A549 (cell line): ENCODE results near the gene TNF. TPM values are rescaled to one million over a fixed set of nuclear protein-coding genes. Genes with fewer than 3 reads are reported as not detected.

Experiments
- ATAC-seq, 2 experiments: fragments of 200-7000 bp in 1 of 2; fragments of >200 bp in 1 of 2; cut with Nextera tagmentation in 1 of 2; cut with Tn5 transposase in 1 of 2; 3 replicates each; pipeline versions ENCODE4 v1.8.0 to v1.9.1; 2018 to 2020; ENCODE audit warnings: mild to moderate bottlenecking in 1 of 2, moderate library complexity in 1 of 2
- CTCF ChIA-PET: fragments of 300-600 bp; sonication (Branson Sonifier 250); formaldehyde crosslinking; extraction: SDS; loops from one replicate; lab custom pipeline; 2021; ENCODE audit warnings: antibody characterized with exemption, inconsistent platforms; lab: Yijun Ruan, JAX
- POLR2A ChIA-PET: fragments of 350-600 bp; formaldehyde crosslinking; extraction: SDS; loops from one replicate; lab custom pipeline; 2021; ENCODE audit warnings: antibody characterized with exemption, inconsistent platforms; lab: Yijun Ruan, JAX
- DNase-seq, 2 experiments: peaks; one replicate each; pipeline versions ENCODE4 v3.0.0 to v3.0.0-alpha.2; 2011 to 2016; ENCODE audit warnings: low read depth in 1 of 2, low spot score in 1 of 2
- FAIRE-seq: peaks from 2 replicates; lab custom pipeline; 2011; peaks lifted over from hg19 to GRCh38; lab: Jason Lieb, UNC
- H3K27ac ChIP-seq, 2 experiments: fragments of >200 bp; sonication (Bioruptor Twin); formaldehyde crosslinking; 3 replicates each; pipeline ENCODE4 v1.5.1; 2016 to 2017
- H3K4me1 ChIP-seq: fragments of >200 bp; sonication (Bioruptor Twin); formaldehyde crosslinking; 3 replicates; pipeline ENCODE4 v1.6.1; 2016
- H3K4me2 ChIP-seq: fragments of >200 bp; sonication (Bioruptor Twin); formaldehyde crosslinking; 3 replicates; pipeline ENCODE4 v1.6.1; 2016
- H3K4me3 ChIP-seq: fragments of >200 bp; sonication (Bioruptor Twin); formaldehyde crosslinking; 3 replicates; pipeline ENCODE4 v1.5.1; 2016
- H3K9me3 ChIP-seq: fragments of >200 bp; sonication (Bioruptor Twin); formaldehyde crosslinking; 3 replicates; pipeline ENCODE4 v1.6.1; 2016
- BHLHE40 ChIP-seq: IDR thresholded peaks from 2 replicates; pipeline ENCODE4 v1.6.1; 2012; ENCODE audit warnings: low read depth, low read length, inconsistent platforms
- CHD2 ChIP-seq: fragments of 150-350 bp; IDR thresholded peaks from 2 replicates; pipeline ENCODE4 v1.6.1; 2014; ENCODE audit warnings: low read length; ENCODE audit not compliant: partially characterized antibody
- EHF ChIP-seq: fragments of 250-450 bp; sonication (Bioruptor Pico); IDR thresholded peaks from 2 replicates; pipeline ENCODE4 v1.5.0; 2020; ENCODE audit warnings: mild to moderate bottlenecking
- ELK1 ChIP-seq: fragments of 150-350 bp; IDR thresholded peaks from 2 replicates; pipeline ENCODE4 v1.6.1; 2014; ENCODE audit warnings: low read depth, mild to moderate bottlenecking, low read length
- EP300 ChIP-seq, 2 experiments: fragments of >200 bp; sonication (Bioruptor Twin); formaldehyde crosslinking; IDR thresholded peaks; 2 replicates in 1 of 2; 3 replicates in 1 of 2; pipeline ENCODE4 v1.6.1; 2016 to 2017
- ESRRA ChIP-seq: fragments of 150-350 bp; IDR thresholded peaks from 2 replicates; pipeline ENCODE4 v1.6.1; 2014; ENCODE audit warnings: mild to moderate bottlenecking, low read length, borderline replicate concordance
- FOSB ChIP-seq: fragments of 250-450 bp; sonication (Bioruptor Pico); IDR thresholded peaks from 2 replicates; pipeline ENCODE4 v1.5.0; 2020; ENCODE audit warnings: mild to moderate bottlenecking, moderate library complexity
- FOXS1 ChIP-seq: fragments of 250-450 bp; sonication (Bioruptor Pico); IDR thresholded peaks from 2 replicates; pipeline ENCODE4 v1.5.0; 2020; ENCODE audit warnings: mild to moderate bottlenecking, moderate library complexity
- HDAC2 ChIP-seq: fragments of 200-600 bp; sonication (generic); IDR thresholded peaks from 2 replicates; pipeline ENCODE4 v1.6.1; 2016
- HOXA7 ChIP-seq: fragments of 250-450 bp; sonication (Bioruptor Pico); IDR thresholded peaks from 2 replicates; pipeline ENCODE4 v1.5.0; 2020; ENCODE audit warnings: mild to moderate bottlenecking, moderate library complexity
- HOXB5 ChIP-seq: fragments of 250-450 bp; sonication (Bioruptor Pico); IDR thresholded peaks from 2 replicates; pipeline ENCODE4 v1.5.0; 2020; ENCODE audit warnings: mild to moderate bottlenecking, moderate library complexity
- JUN ChIP-seq, 2 experiments: fragments of >200 bp; sonication (Bioruptor Twin); formaldehyde crosslinking; IDR thresholded peaks; 2 replicates in 1 of 2; 3 replicates in 1 of 2; pipeline ENCODE4 v1.6.1; 2016 to 2017
- JUNB ChIP-seq: fragments of >200 bp; sonication (Bioruptor Twin); formaldehyde crosslinking; IDR thresholded peaks from 2 replicates; pipeline ENCODE4 v1.6.1; 2016
- KDM5A ChIP-seq: fragments of 200-600 bp; sonication (generic); IDR thresholded peaks from 2 replicates; pipeline ENCODE4 v1.6.1; 2016; ENCODE audit warnings: antibody characterized with exemption, mild to moderate bottlenecking
- NFE2L2 ChIP-seq: fragments of 150-350 bp; conservative IDR thresholded peaks from 2 replicates; pipeline ENCODE4 v1.6.1; 2014; ENCODE audit warnings: low read length
- NR3C1 ChIP-seq: fragments of >200 bp; sonication (Bioruptor Twin); formaldehyde crosslinking; IDR thresholded peaks from 3 replicates; pipeline ENCODE4 v1.6.1; 2017
- PHF8 ChIP-seq: fragments of 200-600 bp; sonication (generic); IDR thresholded peaks from 2 replicates; pipeline ENCODE4 v1.6.1; 2016; ENCODE audit warnings: low read depth, mild to moderate bottlenecking, antibody characterized with exemption, moderate library complexity, borderline replicate concordance
- POLR2A ChIP-seq: IDR thresholded peaks from 2 replicates; pipeline ENCODE4 v1.6.1; 2012; ENCODE audit warnings: mild to moderate bottlenecking, low read length
- RARB ChIP-seq: fragments of 250-450 bp; sonication (Bioruptor Pico); IDR thresholded peaks from 2 replicates; pipeline ENCODE4 v1.8.0; 2021; ENCODE audit warnings: mild to moderate bottlenecking, moderate library complexity
- RFX5 ChIP-seq: fragments of 450-650 bp; IDR thresholded peaks from 2 replicates; pipeline ENCODE4 v1.7.1; 2014; ENCODE audit warnings: antibody characterized with exemption, mild to moderate bottlenecking, moderate library complexity
- SMC3 ChIP-seq: fragments of >200 bp; sonication (Bioruptor Twin); formaldehyde crosslinking; IDR thresholded peaks from 3 replicates; pipeline ENCODE4 v1.6.1; 2018; ENCODE audit warnings: inconsistent platforms
- TP53 ChIP-seq: fragments of 250-450 bp; sonication (Bioruptor Pico); IDR thresholded peaks from 2 replicates; pipeline ENCODE4 v1.5.0; 2021; ENCODE audit warnings: mild to moderate bottlenecking, moderate library complexity
- ZC3H11A ChIP-seq: fragments of 450-650 bp; IDR thresholded peaks from 2 replicates; pipeline ENCODE4 v1.6.1; 2014; ENCODE audit warnings: antibody characterized with exemption, mild to moderate bottlenecking
- ZNF302 ChIP-seq: fragments of 250-450 bp; sonication (Bioruptor Pico); IDR thresholded peaks from 2 replicates; pipeline ENCODE4 v1.9.0; 2021; ENCODE audit warnings: inconsistent platforms, mild to moderate bottlenecking, moderate library complexity
- WGBS: methylation state at CpG from one replicate; pipeline ENCODE4 v1.1.6; 2017; ENCODE audit errors: missing lambda C conversion rate; 5-methylcytosine and 5-hydroxymethylcytosine counted together
- polyA plus RNA-seq, 4 experiments: library from polyadenylated mRNA; depleted of rRNA in 3 of 4; stranded (reverse); fragments of >200 nt; fragmentation: RNase III in 1 of 4; extraction: RNeasy Plus Mini Kit Qiagen cat#74134 plus additional on column Dnase treatment in 1 of 4; gene quantifications; 2 replicates in 3 of 4; 3 replicates in 1 of 4; pipeline ENCODE4 v1.2.3, GENCODE V29; 2011 to 2017
- TF ChIP-seq, protein P1 (sequence below): fragments of >200 bp; sonication (Bioruptor Twin); formaldehyde crosslinking; IDR thresholded peaks from 2 replicates; pipeline ENCODE4 v1.6.1; 2016
- TF ChIP-seq, protein P2 (sequence below): fragments of 250-450 bp; sonication (Bioruptor Pico); IDR thresholded peaks from 2 replicates; pipeline ENCODE4 v1.5.0; 2020; ENCODE audit warnings: low read depth, mild to moderate bottlenecking, moderate library complexity
- TF ChIP-seq, protein P3 (sequence below): fragments of 200-600 bp; sonication (generic); IDR thresholded peaks from 2 replicates; pipeline ENCODE4 v1.6.1; 2016; ENCODE audit warnings: antibody characterized with exemption, mild to moderate bottlenecking, moderate library complexity

The TNF gene
- polyA plus RNA-seq, 2 of the 4 experiments (the other 2 are of a cell fraction), result not detected

DNA sequence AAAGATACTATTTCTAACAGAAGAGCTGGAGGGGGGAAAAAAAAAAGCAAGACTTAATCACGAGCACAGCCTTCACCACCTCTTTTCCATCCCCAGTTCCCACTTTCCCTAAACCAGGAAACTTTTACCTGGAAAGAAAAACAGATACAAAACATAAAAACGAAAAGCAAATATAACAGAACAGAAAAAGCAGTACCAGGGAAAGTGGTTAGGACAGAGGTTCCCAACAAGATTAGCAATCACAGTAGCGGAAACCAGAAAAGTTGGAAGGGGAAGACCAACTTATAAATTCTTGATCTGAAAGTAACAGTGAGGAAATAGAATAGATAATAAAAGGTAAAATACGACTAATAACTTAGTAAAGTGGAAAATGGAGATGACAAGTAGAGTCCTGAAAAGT lies 34.7 kb upstream of the TNF start (continued):
- no peak for TF ChIP-seq JUN (IDR thresholded peaks at IDR 0.05)
- TF ChIP-seq EP300 (IDR thresholded peaks at IDR 0.05), result no peak
- TF ChIP-seq, protein P1, sequence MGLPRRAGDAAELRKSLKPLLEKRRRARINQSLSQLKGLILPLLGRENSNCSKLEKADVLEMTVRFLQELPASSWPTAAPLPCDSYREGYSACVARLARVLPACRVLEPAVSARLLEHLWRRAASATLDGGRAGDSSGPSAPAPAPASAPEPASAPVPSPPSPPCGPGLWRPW, result no peak
- no peak for TF ChIP-seq ZC3H11A
- no peak for TF ChIP-seq JUNB
- no peak for TF ChIP-seq EHF (CRISPR knock-in tag)

DNA sequence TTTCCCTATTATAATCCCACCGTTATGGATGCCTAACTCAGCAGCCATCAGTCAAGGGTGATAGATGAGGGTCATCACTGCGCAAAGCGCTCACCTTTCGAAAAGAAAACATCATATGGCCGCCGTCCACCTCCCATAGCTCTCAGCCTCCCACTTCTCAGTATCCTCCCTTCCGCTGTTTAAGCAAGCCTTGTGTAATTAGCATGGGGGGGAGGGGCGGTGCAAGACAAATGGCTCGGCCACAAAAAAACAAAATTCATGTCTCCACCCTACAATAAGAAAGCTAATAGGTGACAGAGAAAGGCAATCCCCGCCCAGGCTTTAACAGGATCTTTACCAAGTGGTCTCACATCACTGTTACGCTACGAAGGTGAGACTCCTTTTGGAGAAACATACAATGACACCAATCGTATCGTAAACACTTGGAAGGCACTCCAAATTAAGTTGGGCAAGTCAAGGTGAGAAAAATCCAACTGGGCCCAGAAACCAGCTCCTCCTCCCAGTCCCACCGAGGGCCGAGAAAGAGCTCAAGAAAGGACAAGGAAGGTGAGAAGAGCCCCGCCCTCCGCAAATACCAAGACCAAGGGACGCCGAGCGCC lies 34.2 kb upstream of the TNF start:
- Histone ChIP-seq H3K4me2 (peak overlapping the region; percentile 97), H3K9me3 (no peaks in the 10 kb centered on the region), H3K27ac (peak overlapping the region; percentile 94 to 96), H3K4me3 (peak overlapping the region; percentile 81), H3K4me1 (peaks cover 28% of the 10 kb centered on the region)
- POLR2A ChIA-PET, result interaction anchor here (0.5 to 1.8 kb wide), 12 partner anchors 9 to 286 kb away, joined by 3 to 8 read pairs (median 5); partner anchors contain the start of genes BAG6, C6orf47, HSPA1B and PRRC2A
- ATAC-seq (peak in 1 of 2 experiments; percentile 9; a peak in 2 of 6 replicates), DNase-seq (peak; percentile 14 to 40), FAIRE-seq (no peak)
- under 1% methylated on average over 21 of the region's 21 CpGs for WGBS
- TF ChIP-seq BHLHE40, result no peak
- no peak for TF ChIP-seq FOSB (CRISPR knock-in tag)
- TF ChIP-seq KDM5A, result 0 out of 2 replicates have a peak, but pooled peaks have one; percentile 13
- TF ChIP-seq NFE2L2, result no peak
- CTCF ChIA-PET, result interaction anchor here (1.0 to 15.7 kb wide), 8 partner anchors 9 to 141 kb away, joined by 3 to 331 read pairs (median 5); partner anchors contain the start of genes MICB and NCR3

DNA sequence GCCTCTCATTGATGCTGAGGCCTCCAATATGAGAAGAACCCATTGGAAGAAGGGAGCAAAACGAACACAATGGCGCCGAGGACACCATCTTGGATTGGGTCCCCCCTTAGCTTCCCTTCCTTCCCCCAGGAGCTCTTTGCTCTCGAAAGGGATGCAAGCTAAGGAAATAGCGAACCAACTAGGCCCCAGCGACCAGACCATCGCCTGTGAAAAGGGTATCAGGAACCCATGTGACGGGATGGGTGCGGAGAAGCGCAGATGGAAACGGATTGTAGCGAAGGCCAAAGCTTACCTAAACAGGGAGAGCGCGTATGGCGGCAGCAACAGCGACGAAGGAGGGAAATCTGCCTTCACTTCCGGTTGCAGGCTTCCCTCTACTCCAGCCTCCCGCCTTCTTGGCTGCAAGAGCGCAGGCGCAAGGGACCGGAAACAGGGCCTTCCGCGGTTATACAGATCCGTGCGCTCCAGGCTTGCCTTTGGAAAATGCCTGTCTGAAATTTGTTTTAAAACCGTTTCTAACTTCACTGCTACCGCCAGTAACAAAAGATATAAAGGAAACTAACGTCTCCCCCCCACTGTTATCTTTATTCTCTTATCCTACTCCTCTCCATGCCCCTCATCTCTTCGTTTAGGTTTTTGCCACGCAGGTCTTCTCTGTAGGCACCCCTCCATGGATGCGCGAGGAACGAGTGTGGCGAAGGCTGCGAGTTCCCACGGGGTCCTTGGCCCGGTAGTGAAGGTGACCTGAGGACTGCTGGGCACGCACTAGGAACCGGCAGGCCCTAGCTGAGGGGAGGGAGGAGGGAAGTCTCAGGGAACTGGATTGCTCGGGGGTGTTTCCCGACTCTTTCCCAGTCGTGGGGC lies 33.5 kb upstream of the TNF start, which contains the start of gene DDX39B:
TSS of gene DDX39B (minus strand) at position 346 of the 864 bp plus-strand sequence. CDS start 1,471 bp downstream, outside the sequence.
- FAIRE-seq, result no peak
- ATAC-seq, result peak; percentile 79 to 90
- WGBS, result 1% methylated on average over 36 of the region's 43 CpGs
- TF ChIP-seq RARB (CRISPR knock-in tag), result no peak
- TF ChIP-seq, protein P2, sequence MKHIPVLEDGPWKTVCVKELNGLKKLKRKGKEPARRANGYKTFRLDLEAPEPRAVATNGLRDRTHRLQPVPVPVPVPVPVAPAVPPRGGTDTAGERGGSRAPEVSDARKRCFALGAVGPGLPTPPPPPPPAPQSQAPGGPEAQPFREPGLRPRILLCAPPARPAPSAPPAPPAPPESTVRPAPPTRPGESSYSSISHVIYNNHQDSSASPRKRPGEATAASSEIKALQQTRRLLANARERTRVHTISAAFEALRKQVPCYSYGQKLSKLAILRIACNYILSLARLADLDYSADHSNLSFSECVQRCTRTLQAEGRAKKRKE (CRISPR knock-in tag), result peak; percentile 27; the same call in 1 of the 2 replicates
- TF ChIP-seq PHF8, result peak; percentile 33; the same call in 1 of the 2 replicates
- TF ChIP-seq FOXS1, result 0 out of 2 replicates have a peak, but pooled peaks have one; percentile 29
- TF ChIP-seq ZNF302 (CRISPR knock-in tag), result no peak
- no peak for TF ChIP-seq SMC3
- TF ChIP-seq, protein P1, result no peak
- TF ChIP-seq NR3C1, result no peak
- TF ChIP-seq ELK1, result peak; percentile 32; the same call in 1 of the 2 replicates
- TF ChIP-seq TP53 (CRISPR knock-in tag), result no peak
- peak; percentile 40; the same call in 1 of the 2 replicates for TF ChIP-seq HOXB5
- TF ChIP-seq FOSB (CRISPR knock-in tag), result no peak
- TF ChIP-seq HDAC2, result no peak
- peak; percentile 87 for TF ChIP-seq POLR2A
- TF ChIP-seq CHD2, result no peak
- TF ChIP-seq ESRRA, result peak; percentile 84
- TF ChIP-seq HOXA7, result no peak
- peak; percentile 94 for TF ChIP-seq JUN (IDR thresholded peaks at IDR 0.05)
- TF ChIP-seq, protein P3, sequence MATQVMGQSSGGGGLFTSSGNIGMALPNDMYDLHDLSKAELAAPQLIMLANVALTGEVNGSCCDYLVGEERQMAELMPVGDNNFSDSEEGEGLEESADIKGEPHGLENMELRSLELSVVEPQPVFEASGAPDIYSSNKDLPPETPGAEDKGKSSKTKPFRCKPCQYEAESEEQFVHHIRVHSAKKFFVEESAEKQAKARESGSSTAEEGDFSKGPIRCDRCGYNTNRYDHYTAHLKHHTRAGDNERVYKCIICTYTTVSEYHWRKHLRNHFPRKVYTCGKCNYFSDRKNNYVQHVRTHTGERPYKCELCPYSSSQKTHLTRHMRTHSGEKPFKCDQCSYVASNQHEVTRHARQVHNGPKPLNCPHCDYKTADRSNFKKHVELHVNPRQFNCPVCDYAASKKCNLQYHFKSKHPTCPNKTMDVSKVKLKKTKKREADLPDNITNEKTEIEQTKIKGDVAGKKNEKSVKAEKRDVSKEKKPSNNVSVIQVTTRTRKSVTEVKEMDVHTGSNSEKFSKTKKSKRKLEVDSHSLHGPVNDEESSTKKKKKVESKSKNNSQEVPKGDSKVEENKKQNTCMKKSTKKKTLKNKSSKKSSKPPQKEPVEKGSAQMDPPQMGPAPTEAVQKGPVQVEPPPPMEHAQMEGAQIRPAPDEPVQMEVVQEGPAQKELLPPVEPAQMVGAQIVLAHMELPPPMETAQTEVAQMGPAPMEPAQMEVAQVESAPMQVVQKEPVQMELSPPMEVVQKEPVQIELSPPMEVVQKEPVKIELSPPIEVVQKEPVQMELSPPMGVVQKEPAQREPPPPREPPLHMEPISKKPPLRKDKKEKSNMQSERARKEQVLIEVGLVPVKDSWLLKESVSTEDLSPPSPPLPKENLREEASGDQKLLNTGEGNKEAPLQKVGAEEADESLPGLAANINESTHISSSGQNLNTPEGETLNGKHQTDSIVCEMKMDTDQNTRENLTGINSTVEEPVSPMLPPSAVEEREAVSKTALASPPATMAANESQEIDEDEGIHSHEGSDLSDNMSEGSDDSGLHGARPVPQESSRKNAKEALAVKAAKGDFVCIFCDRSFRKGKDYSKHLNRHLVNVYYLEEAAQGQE, result no peak; the same call in 1 of the 2 replicates
- 0 out of 2 replicates have a peak, but pooled peaks have one; percentile 13 for TF ChIP-seq KDM5A
- TF ChIP-seq RFX5, result no peak

More for the DNA sequence above, 33.5 kb upstream of the TNF start, which contains the start of gene DDX39B:
- Histone ChIP-seq H3K9me3 (no peaks in the 10 kb centered on the region), H3K4me1 (peaks cover 28% of the 10 kb centered on the region), H3K4me3 (peak within 1 kb of the TSS; percentile 81), H3K27ac (peak within 1 kb of the TSS; percentile 94 to 96), H3K4me2 (peak within 1 kb of the TSS; percentile 97)
- ChIA-PET POLR2A (interaction anchor here (0.9 to 1.8 kb wide), 12 partner anchors 10 to 285 kb away, joined by 3 to 8 read pairs (median 4); partner anchors contain the start of genes BAG6, C6orf47, HSPA1B and PRRC2A), CTCF (interaction anchor here (1.0 to 15.7 kb wide), 8 partner anchors 9 to 142 kb away, joined by 3 to 331 read pairs (median 5); partner anchors contain the start of genes MICB and NCR3)
- DNase-seq, result peak; percentile 81 to 97
